Cerebellar nuclear complex (tissue), 1 donor: ENCODE measurements around the gene ST6GAL2.

Source experiments
- DNase-seq, 2 experiments: peaks; one replicate each; lab custom pipeline; 2025; lab: John Stamatoyannopoulos, UW

Gene ST6GAL2

GRCh38 chr2:106885971-106886915, at the start of gene ST6GAL2:
ST6GAL2 (minus strand) TSS chr2:106886167; CDS start chr2:106843977, 42,190 bp downstream.
- DNase-seq, result no peak

DNA sequence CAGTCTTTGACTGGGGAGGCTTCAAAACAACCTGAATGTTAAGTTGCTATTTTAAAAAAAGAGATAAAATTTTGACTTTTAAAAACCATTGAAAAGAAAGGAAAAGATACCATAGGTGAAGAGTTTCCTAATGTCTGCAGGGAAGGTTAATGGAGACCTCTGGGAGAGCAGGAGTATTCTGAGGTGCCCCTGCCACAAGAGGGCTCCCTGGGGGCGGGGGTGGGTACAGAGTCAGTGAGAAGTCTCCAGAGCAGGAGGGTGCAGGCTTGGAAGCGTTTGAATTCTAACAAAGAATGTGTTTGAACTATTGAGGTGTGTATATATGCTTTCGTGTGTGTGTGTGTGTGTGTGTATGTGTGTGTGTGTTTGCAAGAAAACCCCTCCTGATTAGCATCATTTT, 46.7 kb upstream of the ST6GAL2 start:
- no peak for DNase-seq

GRCh38 chr2:106931717-106932335, 45.9 kb upstream of the ST6GAL2 start:
- DNase-seq, result no peak

GRCh38 chr2:106921451-106921850, 35.5 kb upstream of the ST6GAL2 start:
- no peak for DNase-seq

DNA sequence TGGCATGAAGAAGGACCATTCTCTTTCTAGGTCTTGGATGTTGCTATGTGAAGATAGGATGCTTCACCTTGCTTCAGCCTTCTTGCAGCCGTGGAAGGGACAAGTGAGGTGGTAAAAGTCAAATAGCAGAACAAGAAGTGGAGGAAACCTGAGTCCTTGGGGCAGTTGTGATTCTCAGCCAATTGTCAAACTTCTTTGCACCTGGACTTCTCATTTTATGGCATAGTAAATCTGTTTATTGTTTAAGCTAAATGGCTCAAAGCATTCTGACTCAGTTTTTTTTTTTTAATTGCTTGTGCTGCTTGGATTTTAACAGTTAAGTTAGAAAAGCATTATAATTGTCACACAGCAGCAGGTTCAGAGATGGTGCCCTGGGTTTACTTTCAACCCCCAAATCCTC, 33.0 kb upstream of the ST6GAL2 start:
- DNase-seq, result no peak

DNA sequence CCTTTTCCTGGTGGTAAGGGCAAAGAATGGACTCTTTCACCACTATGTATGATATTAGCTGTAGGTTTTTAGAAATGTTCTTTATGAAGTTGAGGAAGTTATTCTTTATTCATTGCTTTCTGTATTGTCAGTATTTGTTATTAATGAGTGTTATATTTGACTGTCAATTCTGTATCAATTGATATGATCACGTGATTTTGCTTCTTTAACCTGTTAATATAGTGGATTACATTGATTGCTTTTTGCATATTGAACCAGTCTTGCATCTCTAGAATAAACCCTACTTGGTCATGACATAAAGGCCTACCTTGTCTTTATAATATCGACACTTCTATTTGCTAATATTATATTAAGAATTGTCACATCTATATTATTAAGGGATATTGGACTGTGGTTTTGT, 18.3 kb upstream of the ST6GAL2 start:
- DNase-seq, result no peak

DNA sequence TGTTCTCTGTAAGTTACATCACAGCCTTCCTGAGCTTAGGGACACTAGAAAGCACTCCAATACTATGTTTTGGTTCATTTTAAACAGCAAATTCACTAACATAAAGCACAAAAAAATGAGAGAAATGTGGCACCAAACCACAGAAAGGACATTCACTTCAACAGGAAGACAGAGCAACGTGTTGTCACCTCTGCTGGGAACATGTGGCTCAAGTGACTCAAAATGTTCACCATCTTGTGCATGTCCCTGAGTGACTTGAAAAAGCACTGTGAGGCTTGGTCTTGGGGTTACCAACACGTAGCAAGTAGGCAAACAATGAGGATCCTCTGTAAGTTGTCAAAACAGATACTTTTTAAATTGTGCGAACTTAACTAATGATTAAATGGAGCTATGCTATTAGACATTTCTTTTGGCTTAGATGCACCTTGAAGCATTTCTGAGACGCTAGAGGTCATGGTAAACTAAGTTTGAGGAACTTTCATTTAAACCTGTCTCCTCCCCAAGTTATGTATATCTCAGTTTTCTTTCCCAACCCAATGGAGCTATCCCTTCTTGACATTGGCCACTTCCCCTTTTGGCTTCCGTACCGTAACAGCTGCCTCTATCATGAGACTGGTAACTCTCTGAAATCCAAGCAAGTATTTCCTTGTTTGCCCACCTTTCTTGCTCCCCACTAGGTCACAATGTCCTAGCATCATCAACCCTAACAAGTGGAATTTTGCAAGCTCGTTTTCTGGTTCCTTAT, 14.0 kb upstream of the ST6GAL2 start:
- no peak for DNase-seq

DNA sequence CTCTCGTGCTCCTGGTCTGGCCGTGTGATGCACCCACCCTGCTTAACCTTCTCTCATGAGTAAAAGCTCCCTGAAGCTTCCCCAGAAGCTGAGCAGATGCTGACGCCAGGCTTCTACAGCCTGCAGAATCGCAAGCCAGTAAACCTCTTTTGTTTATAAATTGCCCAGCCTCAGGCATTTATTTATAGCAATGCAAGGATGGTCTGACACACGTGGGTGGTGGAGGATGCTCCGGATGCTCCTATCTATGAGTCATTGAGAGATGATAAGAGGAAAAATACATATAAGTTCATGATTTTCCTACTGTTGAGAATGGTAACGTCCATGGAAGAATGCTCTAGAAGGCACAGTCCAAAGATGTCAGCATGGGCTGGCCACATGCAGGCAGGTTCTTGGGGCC, 8.6 kb upstream of the ST6GAL2 start:
- DNase-seq, result no peak

DNA sequence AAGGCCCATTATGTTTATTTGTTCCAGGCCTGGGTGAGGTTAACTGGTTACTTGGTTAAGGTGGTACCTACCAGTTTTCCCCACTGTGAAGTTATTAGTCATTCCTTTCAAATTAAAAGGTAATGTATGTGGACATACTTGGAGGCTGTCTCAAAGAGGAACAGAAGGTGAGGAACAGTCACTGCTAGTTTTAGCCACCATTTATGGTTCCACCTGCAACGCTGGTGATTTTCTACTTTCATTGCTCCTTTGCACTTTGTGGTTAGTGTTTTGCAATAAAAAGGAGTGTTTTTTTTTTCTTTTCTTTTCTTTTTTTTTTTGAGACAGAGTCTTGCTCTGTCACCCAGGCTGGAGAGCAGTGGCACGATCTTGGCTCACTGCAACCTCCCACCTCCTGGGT, 6.1 kb upstream of the ST6GAL2 start:
- DNase-seq, result no peak

GRCh38 chr2:106890606-106891005, 4.6 kb upstream of the ST6GAL2 start:
- DNase-seq, result no peak

DNA sequence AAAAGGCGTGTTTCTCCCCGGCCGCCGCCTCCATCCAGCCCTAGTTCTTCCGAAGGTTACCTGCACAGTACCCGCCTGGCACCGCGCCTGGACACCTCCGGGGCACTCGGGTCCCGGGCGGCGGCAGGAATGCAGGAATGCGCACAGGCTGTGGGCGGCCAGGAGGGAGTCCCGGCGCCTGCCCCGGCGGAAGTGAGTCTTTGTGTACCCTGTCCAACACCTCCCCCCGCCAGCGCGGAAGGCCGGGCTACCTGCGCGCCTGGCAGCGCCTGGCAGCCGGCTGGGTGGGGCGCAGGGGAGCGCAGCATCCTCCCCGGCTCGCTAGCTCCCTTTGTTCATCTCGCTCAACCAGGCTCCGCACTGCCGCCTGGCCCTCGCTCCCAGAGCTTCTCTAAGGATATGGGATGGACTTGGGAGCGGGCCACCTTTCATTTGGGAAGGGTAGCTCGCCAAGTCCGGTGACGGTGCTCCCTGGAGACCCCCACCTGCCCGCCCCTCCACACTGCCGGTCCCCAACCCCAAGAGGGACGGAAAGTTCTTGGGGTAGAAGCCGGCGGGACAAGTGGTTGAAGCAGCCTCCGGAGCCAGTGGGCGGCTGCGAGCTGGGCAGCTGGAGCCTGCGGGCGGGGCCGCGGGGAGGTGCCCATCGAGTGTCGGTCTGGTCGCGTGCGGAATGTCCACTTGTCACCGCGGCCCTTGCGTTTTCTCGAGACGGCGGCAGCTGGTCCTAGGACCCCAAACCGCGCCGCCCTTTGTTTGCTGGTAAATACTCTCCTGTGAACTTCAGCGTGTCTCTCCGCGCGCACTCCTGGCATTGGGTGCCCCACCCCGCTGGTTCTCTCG, 1.2 kb upstream of the ST6GAL2 start:
- no peak for DNase-seq

GRCh38 chr2:106885329-106885728, 638 bp downstream of the ST6GAL2 start:
- no peak for DNase-seq

DNA sequence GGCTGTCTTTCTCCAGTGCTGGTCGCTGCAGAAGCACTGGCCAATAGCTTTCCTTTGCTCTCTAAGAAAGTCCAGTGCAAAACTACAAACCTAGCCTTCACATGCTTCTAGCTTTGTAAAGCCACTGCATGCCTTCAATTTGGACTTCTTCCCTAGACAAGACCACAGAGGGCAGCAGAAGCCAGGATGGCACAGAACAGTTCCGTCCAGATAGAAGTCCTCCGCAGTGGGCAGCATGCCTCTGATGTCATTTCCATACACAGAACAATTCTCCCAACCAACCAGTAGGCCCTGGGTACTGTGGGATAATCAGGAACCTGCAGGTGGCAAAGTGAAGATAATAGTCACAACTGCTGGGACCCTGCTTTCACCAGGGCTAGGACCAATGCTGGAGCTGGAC, 3.3 kb downstream of the ST6GAL2 start:
- DNase-seq, result no peak

GRCh38 chr2:106878206-106878605, 7.8 kb downstream of the ST6GAL2 start:
- DNase-seq, result no peak

GRCh38 chr2:106876699-106877098, 9.3 kb downstream of the ST6GAL2 start:
- no peak for DNase-seq

GRCh38 chr2:106869512-106870275, 16.3 kb downstream of the ST6GAL2 start:
- DNase-seq, result no peak

- DNase-seq, result no peak
Measured at GRCh38 chr2:106868275-106868674, 17.7 kb downstream of the ST6GAL2 start.

DNA sequence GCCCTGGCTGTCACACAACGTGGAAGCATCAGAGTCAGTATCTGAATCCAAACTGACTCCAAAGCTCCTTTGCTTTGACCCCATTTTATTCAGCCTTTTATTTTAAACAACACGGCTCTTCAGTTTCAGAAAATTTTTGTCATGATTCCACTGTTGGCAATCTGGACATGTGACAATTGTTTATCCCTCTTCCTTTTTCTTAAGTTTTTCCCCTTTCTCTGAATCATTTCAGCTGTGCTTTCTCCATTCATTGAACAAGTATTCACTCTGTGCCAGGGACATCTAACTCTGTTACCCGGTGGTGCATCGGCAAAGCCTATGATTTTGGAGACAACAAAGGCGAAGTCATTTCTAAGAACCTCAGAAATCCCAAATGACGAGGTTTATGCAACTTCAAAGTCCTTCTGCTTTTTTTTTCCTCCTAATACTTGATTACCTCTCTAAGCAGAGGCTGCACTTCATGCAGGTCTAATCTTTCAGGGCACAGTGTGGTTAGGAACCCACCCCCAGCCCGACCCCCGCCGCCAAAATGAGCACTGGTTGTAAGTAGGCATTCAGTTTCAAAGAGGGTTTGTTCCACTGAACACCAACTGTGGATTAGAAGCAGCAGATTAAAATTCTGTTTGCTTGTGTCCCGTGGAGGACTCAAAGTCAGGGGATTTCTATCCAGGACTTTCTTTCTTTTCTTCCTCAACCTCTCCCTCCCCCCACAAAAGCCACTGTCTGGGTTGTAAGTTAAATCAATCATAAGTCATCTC, 18.6 kb downstream of the ST6GAL2 start:
- no peak for DNase-seq

GRCh38 chr2:106866641-106867040, 19.3 kb downstream of the ST6GAL2 start:
- DNase-seq, result no peak

- DNase-seq, result no peak
Measured at GRCh38 chr2:106864051-106864450, 21.9 kb downstream of the ST6GAL2 start.
